Astrocyte (in vitro differentiated cells and primary cell): ENCODE results near the gene KANK2. TPM values are rescaled to one million over a fixed set of nuclear protein-coding genes. Genes with fewer than 3 reads are reported as not detected.

Experiments used
- DNase-seq: peaks from one replicate; pipeline ENCODE4 v3.0.0-alpha.2; 2010; ENCODE audit warnings: low read depth
- FAIRE-seq: peaks from 2 replicates; lab custom pipeline; 2011; peaks lifted over from hg19 to GRCh38; lab: Jason Lieb, UNC
- H2AFZ ChIP-seq: 2 replicates; pipeline ENCODE4 v1.6.0; 2012; ENCODE audit warnings: low read depth, low read length, inconsistent platforms
- H3K27ac ChIP-seq: 2 replicates; pipeline ENCODE4 v1.5.1; 2011; ENCODE audit warnings: low read depth, low read length, inconsistent platforms
- H3K27me3 ChIP-seq: 2 replicates; pipeline ENCODE4 v1.6.0; 2011; ENCODE audit warnings: low read length, inconsistent platforms; ENCODE audit not compliant: insufficient read depth
- H3K36me3 ChIP-seq: 2 replicates; pipeline ENCODE4 v1.5.1; 2011; ENCODE audit warnings: low read length, inconsistent platforms; ENCODE audit not compliant: insufficient read depth
- H3K4me1 ChIP-seq: 2 replicates; pipeline ENCODE4 v1.5.1; 2011; ENCODE audit warnings: low read length, inconsistent platforms; ENCODE audit not compliant: insufficient read depth
- H3K4me2 ChIP-seq: 2 replicates; pipeline ENCODE4 v1.6.0; 2012; ENCODE audit warnings: low read length, inconsistent platforms
- H3K4me3 ChIP-seq: 2 replicates; pipeline ENCODE4 v1.5.1; 2011; ENCODE audit warnings: low read depth, mild to moderate bottlenecking, low read length, inconsistent platforms; ENCODE audit not compliant: insufficient read depth
- H3K79me2 ChIP-seq: 2 replicates; pipeline ENCODE4 v1.6.0; 2012; ENCODE audit warnings: mild to moderate bottlenecking, low read length, inconsistent platforms; ENCODE audit not compliant: insufficient read depth
- H3K9ac ChIP-seq: 2 replicates; pipeline ENCODE4 v1.6.0; 2012; ENCODE audit warnings: mild to moderate bottlenecking, low read length, inconsistent platforms
- H3K9me3 ChIP-seq: 2 replicates; pipeline ENCODE4 v1.5.1; 2012; ENCODE audit warnings: low read depth, mild to moderate bottlenecking, low read length, inconsistent platforms; ENCODE audit not compliant: insufficient read depth
- H4K20me1 ChIP-seq: 2 replicates; pipeline ENCODE4 v1.6.0; 2012; ENCODE audit warnings: low read length, inconsistent platforms; ENCODE audit not compliant: insufficient read depth
- H3K27ac Mint-ChIP-seq: one replicate; pipeline ENCODE4 v1.8.0; 2021; ENCODE audit warnings: mild to moderate bottlenecking, mixed read lengths; ENCODE audit not compliant: unreplicated experiment
- H3K27me3 Mint-ChIP-seq: one replicate; pipeline ENCODE4 v1.8.0; 2021; ENCODE audit warnings: low read depth, mixed read lengths; ENCODE audit not compliant: unreplicated experiment
- H3K36me3 Mint-ChIP-seq: one replicate; pipeline ENCODE4 v1.8.0; 2021; ENCODE audit warnings: low read depth, mixed read lengths; ENCODE audit not compliant: unreplicated experiment
- H3K4me1 Mint-ChIP-seq: one replicate; pipeline ENCODE4 v1.8.0; 2021; ENCODE audit warnings: low read depth, mixed read lengths; ENCODE audit not compliant: unreplicated experiment
- H3K4me3 Mint-ChIP-seq: one replicate; pipeline ENCODE4 v1.8.0; 2021; ENCODE audit warnings: mild to moderate bottlenecking, moderate library complexity, mixed read lengths; ENCODE audit not compliant: unreplicated experiment
- H3K9me3 Mint-ChIP-seq: one replicate; pipeline ENCODE4 v1.8.0; 2021; ENCODE audit warnings: mild to moderate bottlenecking, mixed read lengths; ENCODE audit not compliant: unreplicated experiment
- CTCF ChIP-seq: IDR thresholded peaks from 2 replicates; pipeline ENCODE4 v1.5.1; 2011; ENCODE audit warnings: low read depth, mild to moderate bottlenecking, inconsistent platforms, low read length, moderate library complexity; ENCODE audit not compliant: insufficient read depth
- EZH2 ChIP-seq: IDR thresholded peaks from 2 replicates; pipeline ENCODE4 v1.6.1; 2012; ENCODE audit warnings: mild to moderate bottlenecking, low read length, inconsistent platforms; ENCODE audit not compliant: insufficient read depth
- total RNA-seq: library from RNA; stranded (reverse); gene quantifications from 2 replicates; pipeline ENCODE4 v1.2.1, GENCODE V29; 2021

Gene KANK2
- total RNA-seq, 1 donor from 2014 or later, result 50.3 TPM

GRCh38 chr19:11194656-11195558, 2.4 kb downstream of the KANK2 start:
- DNase-seq, result no peak
- FAIRE-seq, result no peak
- no peak overlapping the region for H2AFZ ChIP-seq
- Mint-ChIP-seq H3K4me1 (peaks cover 3% of the 10 kb centered on the region), H3K36me3 (peaks cover 13% of the 10 kb centered on the region), H3K27ac (no peak overlapping the region), H3K9me3 (peaks cover 3% of the 10 kb centered on the region), H3K4me3 (no peak overlapping the region), H3K27me3 (no peaks in the 10 kb centered on the region)
- H3K36me3 ChIP-seq, result peaks cover 3% of the 10 kb centered on the region
- peaks cover 41% of the 10 kb centered on the region for H3K79me2 ChIP-seq
- H3K27me3 ChIP-seq, result no peaks in the 10 kb centered on the region
- H3K9ac ChIP-seq, result peak overlapping the region; percentile 66
- H3K27ac ChIP-seq, result peak overlapping the region; percentile 18
- peak overlapping the region; percentile 80 for H3K4me2 ChIP-seq
- H3K9me3 ChIP-seq, result no peaks in the 10 kb centered on the region
- peaks cover 12% of the 10 kb centered on the region for H4K20me1 ChIP-seq
- H3K4me3 ChIP-seq, result peak overlapping the region; percentile 10
- H3K4me1 ChIP-seq, result peaks cover 19% of the 10 kb centered on the region
- TF ChIP-seq EZH2 (no peak), CTCF (no peak)

- Histone ChIP-seq H3K4me1 (peaks cover 27% of the 10 kb centered on the region), H3K27ac (no peak overlapping the region), H3K79me2 (peaks cover 41% of the 10 kb centered on the region), H3K4me2 (no peak overlapping the region), H4K20me1 (peaks cover 15% of the 10 kb centered on the region), H3K36me3 (peaks cover 3% of the 10 kb centered on the region), H3K27me3 (no peaks in the 10 kb centered on the region), H3K4me3 (no peak overlapping the region), H3K9me3 (no peaks in the 10 kb centered on the region), H3K9ac (no peak overlapping the region), H2AFZ (no peak overlapping the region)
- Mint-ChIP-seq H3K36me3 (peaks cover 13% of the 10 kb centered on the region), H3K27ac (no peak overlapping the region), H3K4me1 (peaks cover 5% of the 10 kb centered on the region), H3K9me3 (peaks cover 3% of the 10 kb centered on the region), H3K27me3 (no peaks in the 10 kb centered on the region), H3K4me3 (no peak overlapping the region)
- TF ChIP-seq EZH2 (no peak), CTCF (no peak)
- DNase-seq, result no peak
- no peak for FAIRE-seq
Measured at GRCh38 chr19:11194173-11194572, 3.2 kb downstream of the KANK2 start.
